Adrenal gland (tissue), 5 donors: ENCODE measurements around the gene SRBD1.
A peak's percentile ranks its signal among the peaks of the same experiment; 100 is the strongest.

Source experiments
- CTCF ChIP-seq, 6 experiments: fragments of 450-650 bp in 4 of 6; fragments of 200-600 bp in 2 of 6; sonication (generic) in 1 of 6; IDR thresholded peaks; 1 replicate in 5 of 6; 2 replicates in 1 of 6; pipeline versions ENCODE4 v1.5.1 to v1.8.0; 2016 to 2021; ENCODE audit warnings: antibody characterized with exemption in 6 of 6, mild to moderate bottlenecking in 2 of 6, moderate library complexity in 1 of 6
- POLR2A ChIP-seq, 2 donors: fragments of 450-650 bp; IDR thresholded peaks; one replicate each; pipeline ENCODE4 v1.6.1; 2017; ENCODE audit warnings: antibody characterized with exemption in 2 of 2, mild to moderate bottlenecking in 2 of 2, moderate library complexity in 1 of 2
- donor health status: DM: no; HTN: no; CAD: no.

DNA sequence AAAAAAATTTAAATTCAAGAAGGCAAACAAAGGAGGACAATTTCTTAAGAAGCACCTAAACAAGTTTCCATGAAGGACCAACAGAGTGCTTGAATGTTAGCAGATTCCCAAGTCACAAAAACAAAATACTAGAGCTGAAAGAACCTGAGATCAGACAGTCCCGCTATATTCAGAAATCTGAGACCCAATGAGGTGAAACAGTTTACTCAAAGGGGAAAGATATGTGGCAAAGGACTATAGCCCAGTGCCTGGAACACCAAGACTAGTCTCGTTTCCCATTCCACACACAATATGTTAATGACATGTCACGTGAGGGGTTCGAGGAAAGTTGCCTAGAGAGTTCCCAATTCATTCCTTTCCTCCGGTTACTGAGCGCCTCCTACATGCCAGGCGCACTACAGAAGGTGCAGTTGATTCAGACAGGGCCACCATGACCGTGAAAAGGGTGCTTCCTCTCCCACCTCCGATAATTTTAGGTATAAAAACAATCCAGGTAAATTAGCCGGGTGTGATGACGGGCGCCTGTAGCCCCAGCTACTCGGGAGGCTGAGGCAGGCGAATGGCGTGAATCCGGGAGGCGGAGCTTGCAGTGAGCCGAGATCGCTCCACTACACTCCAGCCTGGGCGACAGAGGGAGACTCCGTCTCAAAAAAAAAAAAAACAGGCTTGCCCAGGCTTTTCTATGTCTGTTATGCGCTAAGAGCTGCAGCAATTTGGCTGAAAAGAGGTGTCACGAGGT is 617 bp downstream of the SRBD1 start:
- peak in 3 of 6 experiments; percentile 8 to 41 (median 29) for TF ChIP-seq CTCF (IDR thresholded peaks at IDR 0.05)
- no peak for TF ChIP-seq POLR2A (IDR thresholded peaks at IDR 0.05)
